ENCODE results near the gene PCDH9.
"Not testable (repeated sequence)": the region's sequence is repeated elsewhere in the genome, so short reads cannot be mapped to it uniquely, and the experiment has no call there.

Gene PCDH9

GRCh38 chr13:66259426-66259825 lies 970.7 kb downstream of the PCDH9 start:
- not testable (repeated sequence) for DNase-seq

All from right kidney (tissue), 1 donor.